ENCODE data around the gene DDR2. TPM values are rescaled to one million over a fixed set of nuclear protein-coding genes. Genes with fewer than 3 reads are reported as not detected.
"Not testable (repeated sequence)": the region's sequence is repeated elsewhere in the genome, so short reads cannot be mapped to it uniquely, and the experiment has no call there.

The DDR2 gene
- total and polyA plus RNA-seq, 8 donors: 1.4 to 14.6 (median 3.3) TPM

DNA sequence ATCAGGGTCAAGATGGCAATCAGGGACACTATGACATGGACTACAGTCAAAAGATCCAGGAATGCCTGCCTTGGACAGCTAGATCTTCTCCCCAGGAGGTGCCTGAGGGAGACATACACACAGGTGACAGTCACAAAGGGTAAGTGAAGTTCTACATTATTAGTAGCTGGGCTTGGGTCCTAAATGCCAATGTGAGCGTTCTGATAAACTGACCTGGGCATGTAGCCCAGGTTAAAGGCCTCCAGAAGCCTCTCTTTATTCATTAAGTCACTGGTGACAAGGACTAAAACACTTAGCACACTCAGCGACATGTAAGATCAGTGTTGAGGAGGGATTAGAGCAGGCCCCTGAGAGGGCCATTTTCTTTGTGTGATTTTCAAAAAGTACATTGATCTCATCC is 109.3 kb downstream of the DDR2 start:
- WGBS, 2 donors: 86% methylated on average over 2 of the region's 2 CpGs
- H3K9me3 ChIP-seq: no peaks in the 10 kb centered on the region
- FAIRE-seq (no peak), DNase-seq (no peak), ATAC-seq (no peak)
- no peak for TF ChIP-seq CTCF (IDR thresholded peaks at IDR 0.05)
- H3K36me3 ChIP-seq: no peaks in the 10 kb centered on the region
- no peak overlapping the region for H3K27ac ChIP-seq
- H3K4me1 ChIP-seq: no peaks in the 10 kb centered on the region
- H3K4me3 ChIP-seq: no peak overlapping the region
- no peaks in the 10 kb centered on the region for H3K27me3 ChIP-seq
- intact Hi-C loops (cut with DNase I): no loop called here

- intact Hi-C loops (cut with DNase I); H3K4me1 ChIP-seq; H3K27me3 ChIP-seq; H3K4me3 ChIP-seq; FAIRE-seq; ATAC-seq; H3K36me3 ChIP-seq; H3K27ac ChIP-seq; H3K9me3 ChIP-seq: not testable (repeated sequence)
- WGBS, 2 donors: 92 to 94% methylated on average over 14 of the region's 14 CpGs
- peak in 1 of 6 donors; percentile 32 for DNase-seq
Observed at GRCh38 chr1:162746264-162746942, 114.1 kb downstream of the DDR2 start.

- TF ChIP-seq CTCF (IDR thresholded peaks at IDR 0.05): no peak
- intact Hi-C loops (cut with DNase I): no loop called here
- FAIRE-seq (no peak), ATAC-seq (no peak), DNase-seq (no peak)
- WGBS, 2 donors: 96 to 100% methylated on average over 1 of the region's 1 CpG
- H3K4me1 ChIP-seq: no peaks in the 10 kb centered on the region
- H3K27ac ChIP-seq: no peak overlapping the region
- H3K9me3 ChIP-seq: no peaks in the 10 kb centered on the region
- H3K36me3 ChIP-seq: no peaks in the 10 kb centered on the region
- H3K4me3 ChIP-seq: no peak overlapping the region
- no peaks in the 10 kb centered on the region for H3K27me3 ChIP-seq
Observed at GRCh38 chr1:162753001-162753658, 120.9 kb downstream of the DDR2 start.

GRCh38 chr1:162753998-162754585 is 121.8 kb downstream of the DDR2 start:
- WGBS, 2 donors: 89% methylated on average over 1 of the region's 1 CpG
- no peak for TF ChIP-seq CTCF (IDR thresholded peaks at IDR 0.05)
- Histone ChIP-seq H3K27me3 (no peaks in the 10 kb centered on the region), H3K36me3 (no peaks in the 10 kb centered on the region), H3K27ac (no peak overlapping the region), H3K9me3 (no peaks in the 10 kb centered on the region), H3K4me1 (no peaks in the 10 kb centered on the region), H3K4me3 (no peak overlapping the region)
- FAIRE-seq (no peak), DNase-seq (no peak), ATAC-seq (no peak)
- intact Hi-C loops (cut with DNase I): no loop called here

- ATAC-seq: no peak
- no peaks in the 10 kb centered on the region for H3K27me3 ChIP-seq
- no peak for FAIRE-seq
- no peaks in the 10 kb centered on the region for H3K36me3 ChIP-seq
- no peak for TF ChIP-seq CTCF (IDR thresholded peaks at IDR 0.05)
- no peak for DNase-seq
- H3K4me1 ChIP-seq: no peaks in the 10 kb centered on the region
- 90 to 96% methylated on average over 3 of the region's 3 CpGs for WGBS, 2 donors
- no peak overlapping the region for H3K27ac ChIP-seq
- H3K9me3 ChIP-seq: no peaks in the 10 kb centered on the region
- H3K4me3 ChIP-seq: no peak overlapping the region
- intact Hi-C loops (cut with DNase I): no loop called here
Observed at GRCh38 chr1:162755306-162755705, 123.0 kb downstream of the DDR2 start.

Data from pancreas (tissue), 10 donors.